ENCODE results near the gene RP2.

DNA sequence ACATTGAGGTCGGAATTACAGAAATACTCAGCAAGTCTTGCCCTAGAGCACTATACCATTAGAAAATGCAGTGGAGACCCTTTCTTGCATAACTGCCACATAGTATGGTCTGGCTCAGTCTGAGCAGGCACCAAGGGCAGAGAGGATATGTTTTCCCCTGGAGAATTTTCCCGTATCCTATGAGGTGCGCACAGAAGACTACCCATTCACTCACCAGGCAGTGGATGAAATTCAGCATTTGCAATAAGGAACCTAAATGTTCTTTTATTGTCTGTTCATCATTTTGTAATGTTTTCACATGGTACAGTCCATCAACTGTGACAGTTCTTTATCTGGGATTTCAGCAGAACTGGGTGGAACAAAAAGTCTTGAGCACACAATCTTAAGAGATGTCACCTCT is 90.9 kb downstream of the RP2 start:
- TF ChIP-seq EZH2phosphoT487 (IDR thresholded peaks at IDR 0.05; ENCODE audit: insufficient read depth, low read depth) (no peak), EZH2 (IDR thresholded peaks at IDR 0.05; ENCODE audit: insufficient read depth, poor library complexity, severe bottlenecking) (no peak)

Measured in GM23248 (cell line).